ENCODE data around the gene PTPRM.

Gene PTPRM

GRCh38 chr18:8324343-8325065, 757.4 kb downstream of the PTPRM start:
- DNase-seq (ENCODE audit: low read depth): no peak

GRCh38 chr18:8326763-8327394, 759.8 kb downstream of the PTPRM start:
- no peak for DNase-seq (ENCODE audit: low read depth)

GRCh38 chr18:8328126-8328525, 761.0 kb downstream of the PTPRM start:
- no peak for DNase-seq (ENCODE audit: low read depth)

- DNase-seq (ENCODE audit: low read depth): no peak
Measured at GRCh38 chr18:8329186-8329771, 762.2 kb downstream of the PTPRM start.

- DNase-seq (ENCODE audit: low read depth): no peak
Measured at GRCh38 chr18:8330575-8330974, 763.5 kb downstream of the PTPRM start.

GRCh38 chr18:8332286-8332685, 765.2 kb downstream of the PTPRM start:
- DNase-seq (ENCODE audit: low read depth): no peak

GRCh38 chr18:8333961-8334360, 766.8 kb downstream of the PTPRM start:
- DNase-seq (ENCODE audit: low read depth): no peak

GRCh38 chr18:8337211-8337610, 770.1 kb downstream of the PTPRM start:
- no peak for DNase-seq (ENCODE audit: low read depth)

GRCh38 chr18:8339210-8339609, 772.1 kb downstream of the PTPRM start:
- no peak for DNase-seq (ENCODE audit: low read depth)

GRCh38 chr18:8339952-8340351, 772.8 kb downstream of the PTPRM start:
- DNase-seq (ENCODE audit: low read depth): no peak

- DNase-seq (ENCODE audit: low read depth): no peak
Measured at GRCh38 chr18:8341481-8342230, 774.5 kb downstream of the PTPRM start.

- DNase-seq (ENCODE audit: low read depth): no peak
Measured at GRCh38 chr18:8348051-8348720, 781.1 kb downstream of the PTPRM start.

GRCh38 chr18:8349608-8350323, 782.6 kb downstream of the PTPRM start:
- no peak for DNase-seq (ENCODE audit: low read depth)

GRCh38 chr18:8350628-8351027, 783.5 kb downstream of the PTPRM start:
- DNase-seq (ENCODE audit: low read depth): no peak

GRCh38 chr18:8351161-8351560, 784.0 kb downstream of the PTPRM start:
- DNase-seq (ENCODE audit: low read depth): no peak

- DNase-seq (ENCODE audit: low read depth): no peak
Measured at GRCh38 chr18:8354304-8354703, 787.2 kb downstream of the PTPRM start.

GRCh38 chr18:8356001-8356400, 788.9 kb downstream of the PTPRM start:
- DNase-seq (ENCODE audit: low read depth): no peak

- DNase-seq (ENCODE audit: low read depth): no peak
Measured at GRCh38 chr18:8357320-8357719, 790.2 kb downstream of the PTPRM start.

- DNase-seq (ENCODE audit: low read depth): no peak
Measured at GRCh38 chr18:8358033-8358765, 791.1 kb downstream of the PTPRM start.

GRCh38 chr18:8359076-8359475, 792.0 kb downstream of the PTPRM start:
- DNase-seq (ENCODE audit: low read depth): no peak

GRCh38 chr18:8359481-8359880, 792.4 kb downstream of the PTPRM start:
- DNase-seq (ENCODE audit: low read depth): no peak

Measured in GM04503 (cell line).